ENCODE measurements around the gene GSK3B. TPM values are rescaled to one million over a fixed set of nuclear protein-coding genes. Genes with fewer than 3 reads are reported as not detected.
"Not testable (repeated sequence)": the region's sequence is repeated elsewhere in the genome, so short reads cannot be mapped to it uniquely, and the experiment has no call there.

The GSK3B gene
- polyA plus RNA-seq, 1 experiment: 43.4 TPM

GRCh38 chr3:120013481-120013880 lies 80.8 kb downstream of the GSK3B start:
- Histone ChIP-seq H3K27me3 (ENCODE audit: control insufficient read depth, insufficient read depth, low read length) (no peaks in the 10 kb centered on the region), H3K4me3 (ENCODE audit: low read depth, low read length) (no peak overlapping the region), H3K27ac (ENCODE audit: low read depth, low read length) (no peak overlapping the region), H3K9me3 (ENCODE audit: control insufficient read depth, insufficient read depth, low read length) (no peaks in the 10 kb centered on the region)
- ChIA-PET CTCF (no interaction called here), POLR2A (interaction anchor here (0.6 kb wide), 1 partner anchor 49 kb away, joined by 6 read pairs; no protein-coding TSS in a partner anchor)
- DNase-seq (ENCODE audit: low read depth, low spot score): no peak
- no peak for TF ChIP-seq CTCF (IDR thresholded peaks at IDR 0.05; ENCODE audit: low read depth, low read length)

GRCh38 chr3:120005741-120006140 lies 88.5 kb downstream of the GSK3B start:
- H3K27ac ChIP-seq (ENCODE audit: low read depth, low read length); H3K4me3 ChIP-seq (ENCODE audit: low read depth, low read length); H3K9me3 ChIP-seq (ENCODE audit: control insufficient read depth, insufficient read depth, low read length); CTCF ChIA-PET; DNase-seq (ENCODE audit: low read depth, low spot score); POLR2A ChIA-PET; H3K27me3 ChIP-seq (ENCODE audit: control insufficient read depth, insufficient read depth, low read length): not testable (repeated sequence)

GRCh38 chr3:120004008-120004498 lies 90.2 kb downstream of the GSK3B start:
- H3K4me3 ChIP-seq (ENCODE audit: low read depth, low read length); H3K9me3 ChIP-seq (ENCODE audit: control insufficient read depth, insufficient read depth, low read length); H3K27me3 ChIP-seq (ENCODE audit: control insufficient read depth, insufficient read depth, low read length); H3K27ac ChIP-seq (ENCODE audit: low read depth, low read length); POLR2A ChIA-PET: not testable (repeated sequence)
- CTCF ChIA-PET: interaction anchor here (1.0 kb wide), 1 partner anchor 38 kb away, joined by 3 read pairs; no protein-coding TSS in a partner anchor
- DNase-seq (ENCODE audit: low read depth, low spot score): peak; percentile 18

- TF ChIP-seq CTCF (IDR thresholded peaks at IDR 0.05; ENCODE audit: low read depth, low read length): no peak
- no peak overlapping the region for H3K27ac ChIP-seq (ENCODE audit: low read depth, low read length)
- H3K27me3 ChIP-seq (ENCODE audit: control insufficient read depth, insufficient read depth, low read length): no peaks in the 10 kb centered on the region
- no peak overlapping the region for H3K4me3 ChIP-seq (ENCODE audit: low read depth, low read length)
- POLR2A ChIA-PET: no interaction called here
- no peak for DNase-seq (ENCODE audit: low read depth, low spot score)
- CTCF ChIA-PET: no interaction called here
- peaks cover 3% of the 10 kb centered on the region; the same call in 1 of the 2 replicates for H3K9me3 ChIP-seq (ENCODE audit: control insufficient read depth, insufficient read depth, low read length)
These were observed 96.1 kb downstream of the GSK3B start for GRCh38 chr3:119998166-119998565.

- Histone ChIP-seq H3K4me3 (ENCODE audit: low read depth, low read length) (no peak overlapping the region), H3K27ac (ENCODE audit: low read depth, low read length) (no peak overlapping the region), H3K27me3 (ENCODE audit: control insufficient read depth, insufficient read depth, low read length) (no peaks in the 10 kb centered on the region), H3K9me3 (ENCODE audit: control insufficient read depth, insufficient read depth, low read length) (no peaks in the 10 kb centered on the region)
- DNase-seq (ENCODE audit: low read depth, low spot score): peak; percentile 6
- ChIA-PET POLR2A (no interaction called here), CTCF (no interaction called here)
- TF ChIP-seq CTCF (IDR thresholded peaks at IDR 0.05; ENCODE audit: low read depth, low read length): no peak
These were observed 103.4 kb downstream of the GSK3B start for GRCh38 chr3:119990888-119991287.

GRCh38 chr3:119989981-119990655 lies 104.1 kb downstream of the GSK3B start:
- POLR2A ChIA-PET: no interaction called here
- H3K4me3 ChIP-seq (ENCODE audit: low read depth, low read length): no peak overlapping the region
- CTCF ChIA-PET: no interaction called here
- no peaks in the 10 kb centered on the region for H3K27me3 ChIP-seq (ENCODE audit: control insufficient read depth, insufficient read depth, low read length)
- no peaks in the 10 kb centered on the region for H3K9me3 ChIP-seq (ENCODE audit: control insufficient read depth, insufficient read depth, low read length)
- no peak for DNase-seq (ENCODE audit: low read depth, low spot score)
- no peak overlapping the region for H3K27ac ChIP-seq (ENCODE audit: low read depth, low read length)
- TF ChIP-seq CTCF (IDR thresholded peaks at IDR 0.05; ENCODE audit: low read depth, low read length): no peak

GRCh38 chr3:119986812-119987211 lies 107.4 kb downstream of the GSK3B start:
- H3K9me3 ChIP-seq (ENCODE audit: control insufficient read depth, insufficient read depth, low read length); POLR2A ChIA-PET; H3K27ac ChIP-seq (ENCODE audit: low read depth, low read length); DNase-seq (ENCODE audit: low read depth, low spot score); CTCF ChIA-PET; H3K4me3 ChIP-seq (ENCODE audit: low read depth, low read length); H3K27me3 ChIP-seq (ENCODE audit: control insufficient read depth, insufficient read depth, low read length): not testable (repeated sequence)

All from AG04450 (cell line).